ENCODE data around the gene GRK5. TPM values are rescaled to one million over a fixed set of nuclear protein-coding genes. Genes with fewer than 3 reads are reported as not detected.
"Not testable (repeated sequence)": the region's sequence is repeated elsewhere in the genome, so short reads cannot be mapped to it uniquely, and the experiment has no call there.

The GRK5 gene
- total RNA-seq, 2 experiments from 2014 or later, result 21.2 to 24.8 TPM

DNA sequence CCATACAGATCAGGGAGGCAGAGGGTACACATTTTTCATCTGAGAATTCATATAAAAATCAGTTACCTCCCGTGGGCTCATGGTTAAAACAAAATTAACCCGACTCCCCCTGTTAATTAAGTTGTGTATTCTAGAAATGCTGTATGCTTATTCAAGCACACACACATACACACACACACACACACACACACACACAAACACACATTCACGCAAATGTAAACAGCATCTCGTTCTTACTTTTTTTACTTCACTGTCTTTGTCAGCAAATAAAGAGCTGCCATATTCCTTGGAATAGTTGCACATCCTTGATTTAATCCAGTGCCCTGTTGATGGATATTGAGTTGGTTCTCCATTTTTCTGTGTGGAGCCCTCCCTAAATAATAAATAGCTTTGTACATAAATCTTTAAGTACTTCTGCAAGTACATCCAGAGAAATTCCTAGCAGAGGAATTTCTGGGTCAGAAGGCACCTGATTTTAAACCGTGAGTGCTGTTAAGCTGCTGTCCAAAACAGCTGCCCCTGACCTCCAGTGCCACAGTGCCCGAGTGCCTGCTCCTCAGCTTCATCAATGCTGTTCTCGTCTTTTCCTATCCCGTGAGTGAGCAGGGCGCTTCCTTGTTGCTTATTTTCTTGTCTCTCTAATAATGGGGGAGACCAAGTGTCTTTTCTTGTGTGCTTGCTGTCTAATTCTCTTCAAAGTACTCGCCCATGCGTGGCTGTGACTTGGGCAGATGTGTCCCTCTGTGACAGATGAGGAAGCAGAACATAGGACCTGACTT, 217.9 kb downstream of the GRK5 start:
- H3K4me3 Mint-ChIP-seq, result no peak overlapping the region
- POLR2A ChIA-PET, result no interaction called here

GRCh38 chr10:119425881-119426170, 218.5 kb downstream of the GRK5 start:
- Mint-ChIP-seq H3K4me1 (peaks cover 9% of the 10 kb centered on the region), H3K27ac (no peak overlapping the region), H3K9me3 (ENCODE audit: low read depth) (no peaks in the 10 kb centered on the region), H3K4me3 (no peak overlapping the region), H3K27me3 (no peaks in the 10 kb centered on the region), H3K36me3 (ENCODE audit: low read depth) (peaks cover 5% of the 10 kb centered on the region)
- POLR2A ChIA-PET, result no interaction called here
- CTCF ChIA-PET, result interaction anchor here (0.7 to 0.9 kb wide), 2 partner anchors 9 to 56 kb away, joined by 3 read pairs; no protein-coding TSS in a partner anchor
- intact Hi-C loops (cut with DNase I, micrococcal nuclease), result no loop called here
- no peak for DNase-seq
- ATAC-seq, result no peak

More for the DNA sequence above, 217.9 kb downstream of the GRK5 start:
- Mint-ChIP-seq H3K9me3 (ENCODE audit: low read depth) (no peaks in the 10 kb centered on the region), H3K27ac (no peak overlapping the region), H3K36me3 (ENCODE audit: low read depth) (peaks cover 5% of the 10 kb centered on the region), H3K4me1 (peaks cover 9% of the 10 kb centered on the region), H3K27me3 (no peaks in the 10 kb centered on the region)
- DNase-seq (no peak), ATAC-seq (no peak)
- CTCF ChIA-PET, result interaction anchor here (0.7 to 0.9 kb wide), 2 partner anchors 9 to 56 kb away, joined by 3 read pairs; no protein-coding TSS in a partner anchor
- intact Hi-C loops (cut with DNase I, micrococcal nuclease), result no loop called here

DNA sequence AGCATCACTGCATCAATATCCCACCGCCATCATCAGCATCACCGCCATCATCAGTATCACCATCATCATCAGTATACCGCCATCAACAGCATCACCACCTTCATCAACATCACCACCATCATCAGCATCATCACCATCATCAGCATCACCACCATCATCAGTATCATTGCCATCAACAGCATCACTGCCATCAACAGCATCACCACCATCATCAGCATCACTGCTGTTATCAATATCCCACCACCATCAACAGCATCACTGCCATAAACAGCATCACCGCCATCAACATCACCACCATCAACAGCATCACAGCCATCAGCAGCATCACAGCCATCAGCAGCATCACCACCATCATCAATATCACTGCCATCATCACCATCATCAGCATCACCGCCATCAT, 219.3 kb downstream of the GRK5 start:
- ChIA-PET CTCF (no interaction called here), POLR2A (no interaction called here)
- Mint-ChIP-seq H3K4me3 (no peak overlapping the region), H3K36me3 (ENCODE audit: low read depth) (peaks cover 5% of the 10 kb centered on the region), H3K27ac (no peak overlapping the region), H3K9me3 (ENCODE audit: low read depth) (no peaks in the 10 kb centered on the region), H3K4me1 (peaks cover 9% of the 10 kb centered on the region), H3K27me3 (no peaks in the 10 kb centered on the region)
- ATAC-seq (no peak), DNase-seq (no peak)
- intact Hi-C loops (cut with DNase I, micrococcal nuclease), result no loop called here

DNA sequence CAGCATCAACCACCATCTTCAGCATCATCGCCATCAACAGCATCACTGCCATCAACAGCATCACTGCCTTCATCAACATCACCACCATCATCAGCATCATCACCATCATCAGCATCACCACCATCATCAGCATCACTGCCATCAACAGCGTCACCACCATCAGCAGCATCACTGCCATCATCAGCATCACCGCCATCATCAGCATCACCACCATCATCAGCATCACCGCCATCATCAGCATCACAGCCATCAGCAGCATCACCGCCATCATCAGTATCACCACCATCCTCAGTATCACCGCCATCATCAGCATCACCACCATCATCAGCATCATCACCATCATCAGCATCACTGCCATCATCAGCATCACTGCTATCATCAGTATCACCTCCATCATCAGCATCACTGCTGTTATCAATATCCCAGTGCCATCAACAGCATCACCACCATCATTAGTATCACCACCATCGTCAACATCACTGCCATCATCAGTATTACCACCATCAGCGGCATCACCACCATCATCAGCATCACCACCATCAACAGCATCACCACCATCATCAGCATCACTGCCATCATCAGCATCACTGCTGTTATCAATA, 220.0 kb downstream of the GRK5 start:
- Mint-ChIP-seq H3K27me3 (no peaks in the 10 kb centered on the region), H3K4me3 (no peak overlapping the region), H3K9me3 (ENCODE audit: low read depth) (no peaks in the 10 kb centered on the region), H3K36me3 (ENCODE audit: low read depth) (peaks cover 5% of the 10 kb centered on the region), H3K4me1 (peaks cover 9% of the 10 kb centered on the region), H3K27ac (no peak overlapping the region)
- POLR2A ChIA-PET, result no interaction called here
- CTCF ChIA-PET, result interaction anchor here (0.5 kb wide), 1 partner anchor 36 kb away, joined by 3 read pairs; no protein-coding TSS in a partner anchor
- intact Hi-C loops (cut with DNase I, micrococcal nuclease), result no loop called here
- no peak for ATAC-seq
- DNase-seq, result no peak

DNA sequence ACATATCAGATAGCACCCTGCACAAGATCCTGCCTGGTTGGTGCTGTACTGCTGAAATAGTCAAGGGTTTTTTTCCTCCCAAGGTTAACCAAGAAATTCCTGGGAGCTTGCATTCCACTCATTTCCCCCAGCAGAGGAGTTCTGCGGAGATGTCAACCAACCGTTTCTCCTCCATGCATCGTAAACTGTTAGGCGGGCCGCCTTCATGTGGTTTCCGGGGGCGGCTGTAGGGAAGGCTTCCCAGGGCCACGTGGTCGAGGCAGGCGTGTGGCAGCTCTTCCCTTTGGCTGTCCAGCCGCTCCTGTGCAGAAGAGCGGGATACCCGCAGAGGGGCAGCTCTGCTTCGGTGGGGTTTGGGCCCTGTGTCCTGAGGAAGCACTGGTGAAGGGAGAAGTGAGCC, 221.4 kb downstream of the GRK5 start:
- DNase-seq (peak; percentile 33), ATAC-seq (no peak)
- Mint-ChIP-seq H3K9me3 (ENCODE audit: low read depth) (no peaks in the 10 kb centered on the region), H3K4me3 (no peak overlapping the region), H3K4me1 (peaks cover 9% of the 10 kb centered on the region), H3K36me3 (ENCODE audit: low read depth) (peaks cover 19% of the 10 kb centered on the region), H3K27me3 (no peaks in the 10 kb centered on the region), H3K27ac (no peak overlapping the region)
- intact Hi-C loops (cut with DNase I, micrococcal nuclease), result no loop called here
- CTCF ChIA-PET, result interaction anchor here (0.6 to 1.6 kb wide), 2 partner anchors 61 to 220 kb away, joined by 3 read pairs; no protein-coding TSS in a partner anchor
- POLR2A ChIA-PET, result no interaction called here

GRCh38 chr10:119429771-119430170, 222.4 kb downstream of the GRK5 start:
- intact Hi-C loops (cut with DNase I, micrococcal nuclease), result no loop called here
- H3K9me3 Mint-ChIP-seq (ENCODE audit: low read depth), result peaks cover 6% of the 10 kb centered on the region
- ChIA-PET CTCF (interaction anchor here (1.6 kb wide), 1 partner anchor 60 kb away, joined by 3 read pairs; no protein-coding TSS in a partner anchor), POLR2A (no interaction called here)
- H3K36me3 Mint-ChIP-seq (ENCODE audit: low read depth), result peaks cover 25% of the 10 kb centered on the region
- H3K27me3 Mint-ChIP-seq, result no peaks in the 10 kb centered on the region
- no peak overlapping the region for H3K4me3 Mint-ChIP-seq
- peaks cover 9% of the 10 kb centered on the region for H3K4me1 Mint-ChIP-seq
- DNase-seq (no peak), ATAC-seq (no peak)
- H3K27ac Mint-ChIP-seq, result no peak overlapping the region

DNA sequence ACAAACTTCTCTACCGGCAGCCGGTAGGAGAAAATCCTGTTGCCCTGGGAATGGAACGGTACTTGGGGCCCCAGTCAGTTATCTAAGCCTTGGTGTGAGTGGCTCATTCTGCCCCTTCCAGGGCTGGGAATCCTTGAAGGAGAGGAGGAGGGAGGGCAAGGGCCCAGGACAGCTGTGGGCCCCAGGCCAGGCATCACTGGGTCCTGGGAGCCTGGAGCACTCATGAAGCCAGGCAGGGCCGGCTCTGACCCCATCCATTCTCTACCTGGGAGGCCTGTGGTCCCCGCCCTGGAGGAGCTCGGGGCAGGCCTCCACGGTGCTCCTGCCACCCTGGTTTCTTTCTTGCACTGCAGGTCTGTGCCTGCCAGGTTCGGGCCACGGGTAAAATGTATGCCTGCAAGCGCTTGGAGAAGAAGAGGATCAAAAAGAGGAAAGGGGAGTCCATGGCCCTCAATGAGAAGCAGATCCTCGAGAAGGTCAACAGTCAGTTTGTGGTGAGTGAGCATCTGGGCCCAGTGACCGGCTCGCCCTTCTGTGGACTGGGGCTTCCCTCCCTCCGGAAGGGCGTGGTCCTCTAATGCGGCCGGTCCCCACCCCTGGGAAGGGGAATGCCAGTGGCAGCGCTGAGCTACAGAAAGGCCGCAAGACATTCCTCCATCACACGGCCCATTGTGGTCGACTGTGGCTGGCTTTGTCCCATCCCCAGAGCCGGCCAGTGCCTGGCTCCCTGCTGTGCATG, 223.8 kb downstream of the GRK5 start:
- intact Hi-C loops (cut with DNase I, micrococcal nuclease), result no loop called here
- ATAC-seq (no peak), DNase-seq (no peak)
- Mint-ChIP-seq H3K27me3 (no peaks in the 10 kb centered on the region), H3K4me3 (no peak overlapping the region), H3K9me3 (ENCODE audit: low read depth) (peaks cover 6% of the 10 kb centered on the region), H3K36me3 (ENCODE audit: low read depth) (peaks cover 34% of the 10 kb centered on the region), H3K4me1 (peaks cover 9% of the 10 kb centered on the region), H3K27ac (no peak overlapping the region)
- CTCF ChIA-PET, result interaction anchor here (0.7 to 1.9 kb wide), 3 partner anchors 10 to 232 kb away, joined by 3 to 5 read pairs (median 4); no protein-coding TSS in a partner anchor
- POLR2A ChIA-PET, result no interaction called here

DNA sequence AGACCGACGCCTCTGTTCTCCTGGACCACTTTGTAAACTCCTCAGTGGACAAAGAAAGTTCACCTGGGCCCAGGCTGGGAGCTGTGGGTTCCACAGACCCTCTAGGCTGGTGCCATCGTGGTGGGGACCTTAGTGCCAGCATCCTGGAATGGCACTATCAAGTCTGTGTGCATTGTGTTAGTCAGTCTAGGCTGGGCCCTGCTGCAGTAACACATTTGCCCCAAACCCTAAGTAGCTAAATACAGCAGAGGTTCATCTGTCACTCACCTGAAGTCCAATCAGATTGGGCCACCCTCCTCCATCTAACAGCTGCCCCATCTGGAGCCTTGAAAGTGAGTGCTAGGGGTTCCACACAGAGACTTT, 224.4 kb downstream of the GRK5 start:
- ChIA-PET POLR2A (no interaction called here), CTCF (interaction anchor here (0.8 to 1.9 kb wide), 2 partner anchors 94 to 232 kb away, joined by 3 to 5 read pairs; no protein-coding TSS in a partner anchor)
- intact Hi-C loops (cut with DNase I, micrococcal nuclease), result no loop called here
- Mint-ChIP-seq H3K9me3 (ENCODE audit: low read depth) (peaks cover 6% of the 10 kb centered on the region), H3K36me3 (ENCODE audit: low read depth) (peaks cover 34% of the 10 kb centered on the region), H3K27ac (no peak overlapping the region), H3K27me3 (no peaks in the 10 kb centered on the region), H3K4me3 (no peak overlapping the region), H3K4me1 (peaks cover 9% of the 10 kb centered on the region)
- DNase-seq (no peak), ATAC-seq (no peak)

DNA sequence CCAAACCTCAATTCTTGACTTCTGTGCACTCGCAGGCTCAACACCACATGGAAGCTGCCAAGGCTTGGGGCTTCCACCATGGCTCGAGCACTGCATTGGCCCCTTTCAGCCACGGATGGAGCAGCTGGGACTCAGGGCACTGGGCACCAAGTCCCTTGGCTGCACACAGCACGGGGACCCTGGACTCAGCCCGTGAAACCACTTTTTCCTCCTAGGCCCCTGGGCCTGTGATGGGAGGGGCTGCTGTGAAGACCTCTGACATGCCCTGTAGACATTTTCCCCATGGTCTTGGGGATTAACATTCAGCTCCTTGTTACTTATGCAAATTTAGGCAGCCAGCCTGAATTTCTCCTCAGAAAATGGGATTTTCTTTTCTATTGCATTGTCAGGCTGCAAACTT, 227.6 kb downstream of the GRK5 start:
- H3K36me3 Mint-ChIP-seq (ENCODE audit: low read depth), result peaks cover 35% of the 10 kb centered on the region
- ATAC-seq; H3K27me3 Mint-ChIP-seq; H3K4me1 Mint-ChIP-seq; DNase-seq; H3K4me3 Mint-ChIP-seq; H3K27ac Mint-ChIP-seq; intact Hi-C loops (cut with DNase I, micrococcal nuclease); POLR2A ChIA-PET; H3K9me3 Mint-ChIP-seq (ENCODE audit: low read depth): not testable (repeated sequence)
- CTCF ChIA-PET, result interaction anchor here (0.6 kb wide), 1 partner anchor 10 kb away, joined by 3 read pairs; no protein-coding TSS in a partner anchor

- CTCF ChIA-PET, result interaction anchor here (0.8 kb wide), 2 partner anchors 9 to 232 kb away, joined by 3 to 5 read pairs; partner anchors contain the start of gene GRK5
- no peak for DNase-seq
- POLR2A ChIA-PET, result no interaction called here
- ATAC-seq, result no peak
- intact Hi-C loops (cut with DNase I, micrococcal nuclease), result no loop called here
- H3K4me3 Mint-ChIP-seq, result no peak overlapping the region
- H3K36me3 Mint-ChIP-seq (ENCODE audit: low read depth), result peaks cover 22% of the 10 kb centered on the region
- H3K27ac Mint-ChIP-seq, result no peak overlapping the region
- peaks cover 6% of the 10 kb centered on the region for H3K9me3 Mint-ChIP-seq (ENCODE audit: low read depth)
- H3K27me3 Mint-ChIP-seq, result no peaks in the 10 kb centered on the region
- no peaks in the 10 kb centered on the region for H3K4me1 Mint-ChIP-seq
These were observed 231.3 kb downstream of the GRK5 start for GRCh38 chr10:119438717-119439116.

GRCh38 chr10:119439922-119440321, 232.6 kb downstream of the GRK5 start:
- DNase-seq (no peak), ATAC-seq (no peak)
- peaks cover 10% of the 10 kb centered on the region for H3K36me3 Mint-ChIP-seq (ENCODE audit: low read depth)
- peaks cover under 1% of the 10 kb centered on the region for H3K4me1 Mint-ChIP-seq
- H3K9me3 Mint-ChIP-seq (ENCODE audit: low read depth), result no peaks in the 10 kb centered on the region
- ChIA-PET CTCF (no interaction called here), POLR2A (no interaction called here)
- no peaks in the 10 kb centered on the region for H3K27me3 Mint-ChIP-seq
- H3K4me3 Mint-ChIP-seq, result no peak overlapping the region
- no peak overlapping the region for H3K27ac Mint-ChIP-seq
- intact Hi-C loops (cut with DNase I, micrococcal nuclease), result loop anchor here in 1 of 2 experiments (5.0 kb wide), 1 partner anchor 37 kb away; no protein-coding TSS in a partner anchor

All from activated CD4-positive, alpha-beta T cell treated with anti-CD3 and anti-CD28 coated beads for 36 hours (primary cell).